GM11168 (cell line): ENCODE measurements around the gene IL9R.
"Not testable (repeated sequence)": the region's sequence is repeated elsewhere in the genome, so short reads cannot be mapped to it uniquely, and the experiment has no call there.

Source experiments
- in situ Hi-C: fragments of 300-500 bp; cut with MboI; formaldehyde crosslinking; loops from one replicate; pipeline ENCODE4 v1.12.0; 2022; ENCODE audit warnings: low sequenced_read_pairs; ENCODE audit not compliant: unreplicated experiment

Gene IL9R, protein sequence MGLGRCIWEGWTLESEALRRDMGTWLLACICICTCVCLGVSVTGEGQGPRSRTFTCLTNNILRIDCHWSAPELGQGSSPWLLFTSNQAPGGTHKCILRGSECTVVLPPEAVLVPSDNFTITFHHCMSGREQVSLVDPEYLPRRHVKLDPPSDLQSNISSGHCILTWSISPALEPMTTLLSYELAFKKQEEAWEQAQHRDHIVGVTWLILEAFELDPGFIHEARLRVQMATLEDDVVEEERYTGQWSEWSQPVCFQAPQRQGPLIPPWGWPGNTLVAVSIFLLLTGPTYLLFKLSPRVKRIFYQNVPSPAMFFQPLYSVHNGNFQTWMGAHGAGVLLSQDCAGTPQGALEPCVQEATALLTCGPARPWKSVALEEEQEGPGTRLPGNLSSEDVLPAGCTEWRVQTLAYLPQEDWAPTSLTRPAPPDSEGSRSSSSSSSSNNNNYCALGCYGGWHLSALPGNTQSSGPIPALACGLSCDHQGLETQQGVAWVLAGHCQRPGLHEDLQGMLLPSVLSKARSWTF

GRCh38 chrX:155997436-155997835 is at the start of gene IL9R:
TSS of gene IL9R (plus strand) at chrX:155997696. CDS start at chrX:155997760, 64 bp downstream.
- in situ Hi-C loops: no loop called here

GRCh38 chrX:155949098-155949497 is 48.4 kb upstream of the IL9R start:
- in situ Hi-C loops: no loop called here

GRCh38 chrX:155951237-155951789 is 46.2 kb upstream of the IL9R start:
- in situ Hi-C loops: no loop called here

DNA sequence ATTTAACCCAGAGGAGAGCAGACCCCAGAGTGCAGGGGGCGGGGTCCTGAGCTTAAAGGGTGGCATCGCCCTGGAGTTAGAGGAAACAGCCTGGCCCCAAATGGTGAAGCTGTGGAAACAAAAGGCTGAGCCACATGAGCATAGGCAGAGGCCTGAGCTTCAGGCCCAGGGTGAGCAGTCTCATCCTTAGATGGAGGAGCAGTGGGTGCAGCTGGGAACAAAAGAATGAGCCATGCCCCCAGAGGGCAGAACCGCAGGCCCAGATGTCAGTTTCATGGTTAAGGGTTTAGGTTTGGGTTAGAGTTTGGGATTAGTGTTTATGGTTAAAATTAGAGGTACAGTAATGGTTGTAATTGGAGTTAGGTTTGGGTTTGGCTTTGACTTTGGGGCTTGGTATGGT is 44.4 kb upstream of the IL9R start:
- in situ Hi-C loops: no loop called here

DNA sequence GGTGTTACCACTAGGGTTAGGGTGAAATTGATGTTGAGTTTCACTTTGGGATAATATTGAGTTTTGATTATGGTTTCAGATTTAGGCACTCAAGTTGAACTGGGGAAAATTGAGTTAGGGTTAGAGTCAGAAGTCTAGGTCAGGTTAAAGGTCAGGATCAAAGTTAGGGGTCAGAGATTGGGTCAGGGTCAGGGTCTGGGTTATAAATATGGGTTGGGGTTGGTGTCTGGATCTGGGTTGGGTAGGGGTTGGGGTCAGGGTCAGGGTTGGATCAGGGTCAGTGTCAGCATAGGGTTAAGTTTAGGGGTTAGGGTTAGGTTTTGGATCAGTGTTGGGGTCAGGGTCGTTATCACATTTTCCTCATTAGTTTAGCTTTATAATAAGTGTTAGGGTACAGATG is 42.7 kb upstream of the IL9R start:
- in situ Hi-C loops: no loop called here

GRCh38 chrX:155956099-155956498 is 41.4 kb upstream of the IL9R start:
- in situ Hi-C loops: no loop called here

DNA sequence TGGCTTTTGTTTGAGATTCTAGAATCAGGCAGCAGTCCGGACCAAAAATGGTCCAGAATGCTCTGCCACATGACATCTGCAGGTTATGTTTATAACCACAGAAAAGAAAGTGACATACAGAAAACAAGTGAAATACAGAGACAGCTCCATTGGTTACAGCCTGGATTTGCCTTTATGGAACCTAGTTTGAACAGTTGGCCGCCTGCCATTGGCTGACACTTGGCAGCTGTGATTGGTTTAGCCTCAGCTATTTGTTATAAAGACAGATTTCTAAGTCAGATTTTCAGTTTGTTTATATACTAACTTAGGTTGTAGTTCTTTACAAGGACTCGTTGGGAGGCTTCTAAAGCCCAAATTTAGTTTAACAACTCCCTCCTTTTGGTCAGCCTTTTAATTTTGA is 40.8 kb upstream of the IL9R start:
- in situ Hi-C loops: no loop called here

- in situ Hi-C loops: no loop called here
Measured at GRCh38 chrX:155957843-155958242, 39.7 kb upstream of the IL9R start.

DNA sequence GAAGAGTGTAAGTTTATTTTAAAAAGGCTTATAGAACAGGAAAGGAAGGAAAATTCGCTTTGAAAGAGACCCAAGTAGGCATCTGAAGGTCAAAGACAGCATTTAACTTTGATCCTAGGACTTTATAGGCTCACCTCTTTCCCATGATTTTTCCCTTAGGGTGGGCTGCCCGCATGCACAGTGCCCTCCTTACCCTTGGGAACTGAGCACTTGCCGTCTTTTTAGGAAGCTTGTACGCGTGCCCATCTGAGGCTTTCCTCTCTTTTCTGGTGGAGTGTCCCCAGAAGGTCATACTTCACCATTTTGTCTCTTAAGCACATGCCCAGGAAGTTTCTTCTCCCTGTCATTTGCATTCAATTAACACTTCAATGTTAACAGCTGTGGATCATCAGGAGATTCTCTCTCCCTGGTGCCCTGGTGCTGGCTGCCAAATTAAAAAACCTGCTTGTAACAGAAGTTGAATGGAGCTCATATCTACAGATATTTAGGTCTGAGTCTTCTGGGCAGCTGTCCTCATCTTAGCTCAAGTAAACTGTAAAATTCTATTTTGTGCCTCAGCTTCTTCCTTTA is 38.4 kb upstream of the IL9R start:
- in situ Hi-C loops: no loop called here

DNA sequence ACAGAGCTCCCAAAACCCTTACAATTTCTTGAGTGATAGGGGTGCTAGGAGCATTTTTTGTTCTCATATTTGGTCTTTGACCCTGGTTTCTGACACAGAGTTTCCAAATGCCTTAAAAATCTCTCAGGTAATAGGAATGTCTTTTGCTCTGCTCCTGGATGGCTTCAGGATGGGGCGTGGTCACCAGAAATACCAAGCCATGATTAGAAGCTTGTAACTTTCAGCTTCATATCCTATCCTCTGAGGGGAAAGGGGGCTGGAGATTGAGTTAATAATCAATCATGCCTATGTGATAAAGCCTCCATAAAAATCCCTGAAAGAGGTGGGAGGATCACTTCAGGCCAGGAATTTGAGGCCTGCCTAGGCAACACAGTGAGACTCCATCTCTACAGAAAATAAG is 34.6 kb upstream of the IL9R start:
- in situ Hi-C loops: no loop called here

- in situ Hi-C loops: no loop called here
Measured at GRCh38 chrX:155966876-155967275, 30.6 kb upstream of the IL9R start.

GRCh38 chrX:155967653-155968325 is 29.7 kb upstream of the IL9R start:
- in situ Hi-C loops: no loop called here

DNA sequence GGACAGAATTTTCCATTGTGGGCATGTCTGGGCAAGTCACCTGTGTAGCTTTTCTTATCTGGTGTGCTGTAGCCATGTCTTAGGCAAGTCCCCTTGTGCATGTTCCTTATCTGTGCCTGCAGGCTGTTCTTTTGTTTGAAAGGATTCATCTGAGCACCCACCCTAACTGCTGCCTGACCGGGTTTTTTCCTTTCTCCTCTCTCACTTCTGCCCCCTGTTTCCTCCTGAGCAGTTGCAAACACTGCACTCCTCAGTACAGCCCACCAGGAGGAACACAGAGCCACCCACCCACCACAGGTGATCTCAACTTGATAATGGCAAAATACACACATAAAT is 29.2 kb upstream of the IL9R start:
- in situ Hi-C loops: no loop called here

DNA sequence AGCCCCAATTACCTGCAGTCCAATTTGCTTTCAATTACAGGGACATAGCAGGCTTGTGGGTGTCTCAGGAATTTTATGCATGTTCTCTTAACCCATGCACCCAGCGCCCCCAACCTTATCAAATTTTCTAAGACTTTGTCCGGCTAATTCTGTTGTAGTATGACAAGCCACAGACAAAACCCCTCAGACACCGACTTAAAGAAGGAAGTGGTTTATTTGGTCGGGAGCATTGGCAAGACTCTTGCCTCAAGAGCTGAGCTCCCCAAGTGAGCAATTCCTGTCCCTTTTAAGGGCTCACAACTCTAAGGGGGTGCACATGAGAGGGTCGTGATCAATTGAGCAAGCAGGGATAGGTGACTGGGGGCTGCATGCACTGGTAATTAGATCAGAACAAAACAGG is 28.7 kb upstream of the IL9R start:
- in situ Hi-C loops: no loop called here

DNA sequence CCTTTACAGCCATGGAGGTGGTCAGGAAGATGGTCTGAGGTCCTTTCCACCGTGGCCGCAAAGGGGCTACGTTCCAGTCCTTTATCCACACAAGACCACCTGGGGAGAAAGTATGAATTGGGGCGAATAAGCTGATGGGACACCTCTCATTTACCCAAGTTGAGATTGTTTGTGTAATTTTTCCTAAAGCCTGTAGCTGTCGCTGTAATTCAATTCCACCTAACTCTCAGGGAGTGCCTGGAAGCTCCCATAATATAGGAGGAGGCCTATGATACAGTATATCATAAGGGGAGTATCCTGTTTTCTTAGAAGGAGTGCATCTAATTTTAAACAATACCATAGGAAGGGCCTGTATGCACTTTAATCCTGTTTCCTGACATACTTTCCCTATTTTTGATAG is 25.8 kb upstream of the IL9R start:
- in situ Hi-C loops: not testable (repeated sequence)

DNA sequence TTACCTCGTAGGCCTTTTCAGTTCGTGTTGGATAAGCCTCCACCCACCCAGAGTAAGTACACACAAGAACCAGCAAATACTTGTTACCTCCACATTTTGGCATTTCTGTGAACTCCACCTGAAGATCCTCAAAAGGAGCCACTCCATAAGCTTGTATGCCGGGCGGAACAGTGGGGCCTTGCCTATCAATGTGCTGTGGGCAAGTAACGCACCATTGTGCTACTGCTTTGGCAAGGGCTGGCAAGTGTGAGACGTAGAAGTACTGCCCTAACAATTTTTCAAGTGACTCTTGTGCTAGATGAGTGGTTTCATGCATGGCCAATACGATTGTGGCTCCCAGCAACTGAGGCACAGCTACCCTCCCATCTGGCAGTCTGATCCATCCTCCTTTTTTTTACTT is 25.3 kb upstream of the IL9R start:
- in situ Hi-C loops: not testable (repeated sequence)

GRCh38 chrX:155983326-155983725 is 14.2 kb upstream of the IL9R start:
- in situ Hi-C loops: no loop called here

DNA sequence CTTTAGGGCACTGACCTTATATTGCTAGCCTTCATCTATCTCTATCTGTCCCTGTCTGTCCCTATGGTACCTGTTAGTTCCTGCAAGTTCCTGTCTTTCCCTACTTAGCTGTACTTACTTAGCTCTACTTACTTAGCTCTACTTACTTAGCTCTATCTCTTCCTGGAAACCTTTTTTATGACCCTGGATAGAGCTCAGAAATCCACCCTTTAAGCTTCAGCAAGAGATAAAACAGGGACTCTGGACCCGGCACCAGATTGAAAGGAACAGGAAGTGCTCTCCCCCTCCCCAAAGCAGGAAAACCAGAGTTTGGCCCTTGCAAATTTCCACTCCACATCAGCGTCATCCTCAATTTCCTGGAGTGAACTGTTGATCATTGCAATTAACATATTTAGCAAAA is 12.3 kb upstream of the IL9R start:
- in situ Hi-C loops: no loop called here

- in situ Hi-C loops: not testable (repeated sequence)
Measured at GRCh38 chrX:155986995-155987394, 10.5 kb upstream of the IL9R start.

- in situ Hi-C loops: no loop called here
Measured at GRCh38 chrX:155988859-155989258, 8.6 kb upstream of the IL9R start.

- in situ Hi-C loops: no loop called here
Measured at GRCh38 chrX:155993421-155993820, 4.1 kb upstream of the IL9R start.
